A673 (cell line): ENCODE results near the gene GALNT7. TPM values are rescaled to one million over a fixed set of nuclear protein-coding genes. Genes with fewer than 3 reads are reported as not detected.

Source experiments
- BruUV-seq: library from RNA; stranded (reverse); fragments of 400-500 nt; replicated peaks from 2 replicates; lab custom pipeline; 2021; lab: Mats Ljungman, UMichigan
- CTCF ChIA-PET: fragments of 300-600 bp; sonication (Branson Sonifier 250); formaldehyde crosslinking; loops from one replicate; lab custom pipeline; 2022; ENCODE audit warnings: antibody characterized with exemption; lab: Charles Lee
- POLR2A ChIA-PET: fragments of 300-600 bp; sonication (Branson Sonifier 250); formaldehyde crosslinking; loops from one replicate; lab custom pipeline; 2022; ENCODE audit warnings: antibody characterized with exemption; ENCODE audit not compliant: low non-redundant PET; lab: Charles Lee
- DNase-seq: peaks from one replicate; pipeline ENCODE4 v3.0.0-alpha.2; 2015; ENCODE audit warnings: low spot score
- H3K27ac ChIP-seq: fragments of 200-600 bp; sonication (generic); 2 replicates; pipeline ENCODE4 v1.5.1; 2016; ENCODE audit warnings: mixed run types, low read depth, mild to moderate bottlenecking, mixed read lengths, antibody characterized with exemption, low read length; ENCODE audit not compliant: poor library complexity, severe bottlenecking
- H3K27me3 ChIP-seq: fragments of 200-600 bp; sonication (generic); replicated peaks from 2 replicates; pipeline ENCODE4 v1.6.1; 2017; ENCODE audit warnings: mixed run types, low read depth, mild to moderate bottlenecking, mixed read lengths, antibody characterized with exemption, low read length; ENCODE audit not compliant: insufficient read depth, poor library complexity
- H3K36me3 ChIP-seq: fragments of 200-600 bp; sonication (generic); 2 replicates; pipeline ENCODE4 v1.6.1; 2016; ENCODE audit warnings: mixed run types, mild to moderate bottlenecking, mixed read lengths, antibody characterized with exemption, low read length; ENCODE audit not compliant: insufficient read depth, poor library complexity, severe bottlenecking
- H3K4me1 ChIP-seq: fragments of 200-600 bp; sonication (generic); 2 replicates; pipeline ENCODE4 v1.6.1; 2017; ENCODE audit warnings: mixed run types, mild to moderate bottlenecking, mixed read lengths, antibody characterized with exemption, low read length; ENCODE audit not compliant: insufficient read depth, poor library complexity, severe bottlenecking
- H3K4me3 ChIP-seq: fragments of 200-600 bp; sonication (generic); 2 replicates; pipeline ENCODE4 v1.5.1; 2016; ENCODE audit warnings: low read depth, mixed run types, mild to moderate bottlenecking, mixed read lengths, low read length; ENCODE audit not compliant: poor library complexity, severe bottlenecking
- H3K9me3 ChIP-seq: fragments of 200-600 bp; sonication (generic); 2 replicates; pipeline ENCODE4 v1.6.1; 2016; ENCODE audit warnings: mixed run types, low read depth, mild to moderate bottlenecking, mixed read lengths, antibody characterized with exemption, low read length; ENCODE audit not compliant: poor library complexity, severe bottlenecking
- EZH2 ChIP-seq: fragments of 200-600 bp; sonication (generic); IDR thresholded peaks from 2 replicates; pipeline ENCODE4 v1.6.1; 2017; ENCODE audit warnings: borderline replicate concordance, low read depth, mild to moderate bottlenecking, mixed read lengths, antibody characterized with exemption, low read length; ENCODE audit not compliant: poor library complexity, severe bottlenecking
- intact Hi-C: fragments of 100-400 bp; cut with micrococcal nuclease; formaldehyde crosslinking; loops from one replicate; pipeline ENCODE4 v1.10.0; 2022; ENCODE audit not compliant: unreplicated experiment
- total RNA-seq: library from RNA; stranded (reverse); gene quantifications from 2 replicates; pipeline ENCODE4 v1.2.3, GENCODE V29; 2021
- TF ChIP-seq, protein P1 (sequence below): fragments of 300-800, 200-600 bp; sonication (generic); conservative IDR thresholded peaks from 2 replicates; pipeline ENCODE4 v1.5.1; 2017; ENCODE audit warnings: low read depth, mild to moderate bottlenecking, antibody characterized with exemption, low read length, moderate library complexity, mixed read lengths

Gene GALNT7
- total RNA-seq, 1 experiment from 2014 or later = 89.7 TPM

DNA sequence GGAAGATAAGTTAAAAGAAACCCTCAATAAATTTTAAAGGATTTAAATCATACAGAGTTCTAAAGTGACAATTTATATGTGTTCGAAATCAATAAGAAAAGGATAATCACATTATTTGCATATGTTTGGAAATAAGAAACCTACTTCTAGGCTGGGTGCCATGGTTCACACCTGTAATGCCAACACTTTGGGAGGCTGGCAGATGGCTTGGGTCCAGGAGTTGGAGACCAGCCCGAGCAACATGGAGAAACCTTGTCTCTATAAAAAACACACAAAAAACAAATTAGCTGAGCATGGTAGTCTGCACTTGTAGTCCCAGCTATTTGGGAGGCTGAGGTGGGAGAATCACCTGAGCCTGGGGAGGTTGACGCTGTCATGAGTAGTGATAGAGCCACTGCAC, 194.1 kb downstream of the GALNT7 start:
- Histone ChIP-seq H3K9me3 (no peaks in the 10 kb centered on the region), H3K4me1 (peaks cover 11% of the 10 kb centered on the region), H3K36me3 (no peaks in the 10 kb centered on the region), H3K27ac (no peak overlapping the region), H3K27me3 (no peaks in the 10 kb centered on the region), H3K4me3 (no peak overlapping the region)
- no peak for DNase-seq
- TF ChIP-seq, protein P1, sequence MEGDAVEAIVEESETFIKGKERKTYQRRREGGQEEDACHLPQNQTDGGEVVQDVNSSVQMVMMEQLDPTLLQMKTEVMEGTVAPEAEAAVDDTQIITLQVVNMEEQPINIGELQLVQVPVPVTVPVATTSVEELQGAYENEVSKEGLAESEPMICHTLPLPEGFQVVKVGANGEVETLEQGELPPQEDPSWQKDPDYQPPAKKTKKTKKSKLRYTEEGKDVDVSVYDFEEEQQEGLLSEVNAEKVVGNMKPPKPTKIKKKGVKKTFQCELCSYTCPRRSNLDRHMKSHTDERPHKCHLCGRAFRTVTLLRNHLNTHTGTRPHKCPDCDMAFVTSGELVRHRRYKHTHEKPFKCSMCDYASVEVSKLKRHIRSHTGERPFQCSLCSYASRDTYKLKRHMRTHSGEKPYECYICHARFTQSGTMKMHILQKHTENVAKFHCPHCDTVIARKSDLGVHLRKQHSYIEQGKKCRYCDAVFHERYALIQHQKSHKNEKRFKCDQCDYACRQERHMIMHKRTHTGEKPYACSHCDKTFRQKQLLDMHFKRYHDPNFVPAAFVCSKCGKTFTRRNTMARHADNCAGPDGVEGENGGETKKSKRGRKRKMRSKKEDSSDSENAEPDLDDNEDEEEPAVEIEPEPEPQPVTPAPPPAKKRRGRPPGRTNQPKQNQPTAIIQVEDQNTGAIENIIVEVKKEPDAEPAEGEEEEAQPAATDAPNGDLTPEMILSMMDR = no peak
- no peak for TF ChIP-seq EZH2
- intact Hi-C loops = no loop called here
- CTCF ChIA-PET = interaction anchor here (0.7 kb wide), 1 partner anchor 61 kb away, joined by 4 read pairs; no protein-coding TSS in a partner anchor
- POLR2A ChIA-PET = no interaction called here
- no TSS peak for BruUV-seq

DNA sequence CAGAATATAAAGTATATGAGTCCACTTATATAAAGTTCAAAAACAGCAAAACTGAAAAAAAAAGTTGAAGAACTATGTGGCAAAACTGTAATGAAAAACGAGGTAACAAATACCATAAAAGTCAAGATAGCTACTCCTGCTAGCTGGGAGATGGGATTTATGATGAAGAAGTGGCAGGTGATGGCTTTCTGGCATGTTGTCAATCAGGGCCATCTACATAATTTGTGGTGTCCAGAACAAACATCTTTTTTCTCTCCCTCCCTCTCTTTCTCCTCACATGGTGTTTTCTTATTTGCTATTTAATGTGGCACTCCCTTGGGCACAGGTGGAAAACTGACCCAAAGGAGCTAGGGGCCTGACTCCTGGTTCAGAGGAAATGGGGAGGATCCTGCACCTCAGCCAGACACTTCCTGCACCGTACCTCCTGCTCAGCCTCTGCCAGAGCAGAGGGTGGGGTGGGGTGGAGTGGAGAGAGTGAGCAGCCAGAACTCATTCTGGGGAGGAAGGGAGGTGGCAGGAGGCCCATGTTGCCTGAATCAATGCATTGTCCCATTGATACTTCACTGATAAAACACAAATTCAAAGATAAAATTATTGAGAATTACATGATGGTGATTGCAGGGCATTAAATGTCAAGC, 196.9 kb downstream of the GALNT7 start:
- no peaks in the 10 kb centered on the region for H3K27me3 ChIP-seq
- TF ChIP-seq, protein P1 = no peak
- no peak for TF ChIP-seq EZH2
- H3K36me3 ChIP-seq = no peaks in the 10 kb centered on the region
- H3K9me3 ChIP-seq = no peaks in the 10 kb centered on the region
- H3K4me3 ChIP-seq = no peak overlapping the region
- intact Hi-C loops = no loop called here
- ChIA-PET POLR2A (no interaction called here), CTCF (no interaction called here)
- no peak for DNase-seq
- no peak overlapping the region for H3K27ac ChIP-seq
- no TSS peak for BruUV-seq
- H3K4me1 ChIP-seq = peaks cover 18% of the 10 kb centered on the region

DNA sequence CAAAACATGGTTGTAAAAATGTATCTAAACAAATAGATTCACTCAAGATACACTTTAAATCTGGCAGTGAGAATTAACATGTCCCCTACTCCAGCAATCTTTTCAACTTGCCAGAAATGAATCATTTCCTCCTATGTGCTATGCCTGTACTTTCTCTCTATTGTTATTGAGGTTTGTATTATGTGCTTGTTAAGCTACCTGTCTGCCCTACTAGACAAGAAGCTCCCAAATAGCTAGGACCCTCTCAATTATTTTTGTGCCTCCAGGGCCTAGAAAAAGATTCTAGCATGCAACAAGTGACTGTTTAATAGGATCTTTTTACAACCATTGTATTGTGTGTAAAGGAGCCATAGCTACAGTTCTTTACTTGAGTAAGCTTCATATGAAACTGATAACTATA, 198.7 kb downstream of the GALNT7 start:
- Histone ChIP-seq H3K4me1 (peaks cover 12% of the 10 kb centered on the region), H3K36me3 (no peaks in the 10 kb centered on the region), H3K4me3 (peak overlapping the region; percentile 3), H3K9me3 (no peaks in the 10 kb centered on the region), H3K27me3 (no peaks in the 10 kb centered on the region), H3K27ac (peak overlapping the region; percentile 47)
- TF ChIP-seq, protein P1 = no peak
- no peak for TF ChIP-seq EZH2
- POLR2A ChIA-PET = no interaction called here
- DNase-seq = peak; percentile 13
- intact Hi-C loops = no loop called here
- CTCF ChIA-PET = no interaction called here
- BruUV-seq = no TSS peak
